ENCODE results near the gene ARHGAP15. TPM values are rescaled to one million over a fixed set of nuclear protein-coding genes. Genes with fewer than 3 reads are reported as not detected.

ARHGAP15 gene
- total RNA-seq, 1 experiment from 2014 or later, result 0.42 TPM

GRCh38 chr2:143754742-143755141, 625.5 kb downstream of the ARHGAP15 start:
- Histone ChIP-seq H3K4me1 (ENCODE audit: control insufficient read depth in 1 of 2, insufficient read depth in 2 of 2, low read length in 2 of 2) (no peaks in the 10 kb centered on the region), H3K79me2 (ENCODE audit: insufficient read depth, low read length) (no peaks in the 10 kb centered on the region), H3K9me2 (ENCODE audit: insufficient read depth) (no peaks in the 10 kb centered on the region), H3K9ac (ENCODE audit: low read length) (no peak overlapping the region), H3K4me3 (replicated peaks in 1 of 2; ENCODE audit: low read depth in 1 of 2, low read length in 2 of 2) (no peak overlapping the region), H3K27me3 (ENCODE audit: insufficient read depth, low read length) (no peaks in the 10 kb centered on the region), H3K36me3 (ENCODE audit: control insufficient read depth in 1 of 2, insufficient read depth in 2 of 2, low read length in 2 of 2) (no peaks in the 10 kb centered on the region), H4K20me1 (ENCODE audit: insufficient read depth) (no peaks in the 10 kb centered on the region), H3K9me3 (ENCODE audit: control insufficient read depth in 1 of 2, insufficient read depth in 1 of 2, low read depth in 1 of 2, low read length in 2 of 2) (no peaks in the 10 kb centered on the region), H3K27ac (ENCODE audit: low read depth, low read length) (no peak overlapping the region), H2AFZ (ENCODE audit: low read depth, low read length, poor library complexity, severe bottlenecking) (no peak overlapping the region), H3K4me2 (ENCODE audit: low read length) (no peak overlapping the region)
- ChIA-PET RAD21 (ENCODE audit: low non-redundant PET in 1 of 2, low total read pairs in 2 of 2, uncharacterized antibody in 2 of 2, unreplicated experiment in 2 of 2) (no interaction called here), POLR2A (no interaction called here), CTCF (no interaction called here)
- no TSS peak for BruUV-seq (replicated peaks)
- DNase-seq (ENCODE audit: low read depth, low spot score), result no peak
- intact Hi-C loops (cut with micrococcal nuclease), result no loop called here
- no peak for TF ChIP-seq RAD21 (IDR thresholded peaks at IDR 0.05; ENCODE audit: low read depth)
- TF ChIP-seq CTCF (IDR thresholded peaks at IDR 0.05 in 2 of 3, conservative IDR thresholded peaks at IDR 0.05 in 1 of 3; ENCODE audit: borderline replicate concordance in 1 of 3, insufficient read depth in 1 of 3, low read depth in 2 of 3, low read length in 2 of 3), result no peak
- TF ChIP-seq SIN3A (IDR thresholded peaks at IDR 0.05; ENCODE audit: low read depth), result no peak
- no peak for TF ChIP-seq YY1 (IDR thresholded peaks at IDR 0.05; ENCODE audit: extremely low read depth, insufficient replicate concordance, low read depth, low read length)
- no peak for TF ChIP-seq SP1 (IDR thresholded peaks at IDR 0.05; ENCODE audit: low read depth)
- TF ChIP-seq CBX3 (IDR thresholded peaks at IDR 0.05; ENCODE audit: low read depth), result no peak
- TF ChIP-seq REST (IDR thresholded peaks at IDR 0.05; ENCODE audit: low read depth), result no peak
- TF ChIP-seq POLR2AphosphoS5 (IDR thresholded peaks at IDR 0.05; ENCODE audit: low read depth, low read length), result no peak
- TF ChIP-seq ZBTB33 (IDR thresholded peaks at IDR 0.05; ENCODE audit: extremely low read depth, insufficient replicate concordance, low read length), result no peak
- no peak for TF ChIP-seq EZH2phosphoT487 (IDR thresholded peaks at IDR 0.05; ENCODE audit: borderline replicate concordance)
- no peak for TF ChIP-seq JUND (IDR thresholded peaks at IDR 0.05)
- TF ChIP-seq POLR2A (IDR thresholded peaks at IDR 0.05; ENCODE audit: borderline replicate concordance, extremely low read depth, insufficient read depth, insufficient read length), result no peak
- no peak for TF ChIP-seq ELF1 (IDR thresholded peaks at IDR 0.05; ENCODE audit: borderline replicate concordance, low read depth)
- no peak for TF ChIP-seq EGR1 (IDR thresholded peaks at IDR 0.05; ENCODE audit: low read depth)
- no peak for TF ChIP-seq ZNF274 (IDR thresholded peaks at IDR 0.05; ENCODE audit: low read depth, low read length)
- TF ChIP-seq ATF3 (IDR thresholded peaks at IDR 0.05), result no peak
- ATAC-seq, result no peak
